HG02885 (cell line): Measurements from ENCODE around the gene FAM118A.
"Not testable (repeated sequence)": the region's sequence is repeated elsewhere in the genome, so short reads cannot be mapped to it uniquely, and the experiment has no call there.

ENCODE experiments used
- ATAC-seq: cut with Tn5 transposase; IDR thresholded peaks from one replicate; pipeline ENCODE4 v1.9.1; 2021; ENCODE audit warnings: mild to moderate bottlenecking; ENCODE audit not compliant: unreplicated experiment, poor library complexity

Gene FAM118A

GRCh38 chr22:45328261-45328660, 18.5 kb downstream of the FAM118A start:
- ATAC-seq, result not testable (repeated sequence)

- no peak for ATAC-seq
Observed at GRCh38 chr22:45328822-45329529, 19.2 kb downstream of the FAM118A start.

- ATAC-seq, result no peak
Observed at GRCh38 chr22:45329530-45329936, 19.8 kb downstream of the FAM118A start.

- no peak for ATAC-seq
Observed at GRCh38 chr22:45330548-45330947, 20.8 kb downstream of the FAM118A start.

- no peak for ATAC-seq
Observed at GRCh38 chr22:45331486-45331885, 21.8 kb downstream of the FAM118A start.

GRCh38 chr22:45332001-45332400, 22.3 kb downstream of the FAM118A start:
- no peak for ATAC-seq

- no peak for ATAC-seq
Observed at GRCh38 chr22:45334068-45334467, 24.3 kb downstream of the FAM118A start.

GRCh38 chr22:45334528-45334927, 24.8 kb downstream of the FAM118A start:
- no peak for ATAC-seq

GRCh38 chr22:45335021-45335818, 25.5 kb downstream of the FAM118A start:
- ATAC-seq, result no peak

- no peak for ATAC-seq
Observed at GRCh38 chr22:45335854-45336522, 26.3 kb downstream of the FAM118A start.

GRCh38 chr22:45336971-45337431, 27.3 kb downstream of the FAM118A start:
- ATAC-seq, result no peak

- ATAC-seq, result no peak
Observed at GRCh38 chr22:45337536-45337935, 27.8 kb downstream of the FAM118A start.

GRCh38 chr22:45338795-45339194, 29.1 kb downstream of the FAM118A start:
- ATAC-seq, result no peak

- ATAC-seq, result no peak
Observed at GRCh38 chr22:45340323-45340722, 30.6 kb downstream of the FAM118A start.

- no peak for ATAC-seq
Observed at GRCh38 chr22:45341498-45341897, 31.8 kb downstream of the FAM118A start.

GRCh38 chr22:45343143-45343542, 33.4 kb downstream of the FAM118A start:
- ATAC-seq, result no peak

GRCh38 chr22:45344334-45344733, 34.6 kb downstream of the FAM118A start:
- no peak for ATAC-seq

GRCh38 chr22:45349916-45350315, 40.2 kb downstream of the FAM118A start:
- no peak for ATAC-seq

GRCh38 chr22:45351956-45352355, 42.2 kb downstream of the FAM118A start:
- no peak for ATAC-seq

- ATAC-seq, result not testable (repeated sequence)
Observed at GRCh38 chr22:45352757-45353156, 43.0 kb downstream of the FAM118A start.

GRCh38 chr22:45353786-45354185, 44.1 kb downstream of the FAM118A start:
- ATAC-seq, result no peak
